ENCODE results near the gene SNRNP40. TPM values are rescaled to one million over a fixed set of nuclear protein-coding genes. Genes with fewer than 3 reads are reported as not detected.

The SNRNP40 gene
- total and polyA plus RNA-seq, 7 experiments from 2014 or later, result 53.5 to 104 (median 64.4) TPM

DNA sequence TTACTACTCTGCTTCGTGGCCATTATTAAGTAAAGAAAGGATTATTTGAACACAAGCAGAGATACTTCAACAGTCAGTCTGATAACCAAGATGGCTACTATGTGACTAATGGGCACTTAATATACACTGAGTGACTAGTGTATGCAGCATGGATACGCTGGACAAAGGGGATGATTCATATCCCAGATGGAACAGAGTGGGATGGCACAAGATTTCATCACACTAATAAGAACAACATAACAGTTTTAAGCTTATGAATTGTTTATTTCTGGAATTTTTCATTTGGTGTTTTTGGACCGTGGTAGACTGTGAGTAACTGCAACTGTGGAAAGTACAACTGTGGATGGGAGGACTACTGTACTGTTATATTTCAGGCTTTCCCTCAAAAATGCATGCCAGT lies 9.7 kb upstream of the SNRNP40 start:
- H3K4me3 Mint-ChIP-seq, result no peak overlapping the region
- peaks cover 0 to 31% (median 16%) of the 10 kb centered on the region in 5 donors for H3K36me3 Mint-ChIP-seq
- H3K9me3 Mint-ChIP-seq, result no peaks in the 10 kb centered on the region
- H3K36me3 ChIP-seq (ENCODE audit: control insufficient read depth in 2 of 3, insufficient read depth in 3 of 3, low read length in 3 of 3), result peaks cover 0 to 26% (median 1%) of the 10 kb centered on the region in 3 experiments
- H3K27me3 Mint-ChIP-seq, result no peaks in the 10 kb centered on the region
- no peaks in the 10 kb centered on the region for H3K9me3 ChIP-seq (ENCODE audit: control insufficient read depth in 2 of 3, low read length in 3 of 3)
- ChIA-PET POLR2A (interaction anchor here (1.0 kb wide), 1 partner anchor 9 kb away, joined by 3 read pairs; the partner anchor contains the start of genes SNRNP40 and ZCCHC17), CTCF (no interaction called here)
- DNase-seq (no peak), ATAC-seq (no peak)
- peaks cover 13 to 39% (median 25%) of the 10 kb centered on the region in 7 donors for H3K4me1 Mint-ChIP-seq
- no peak overlapping the region for H3K27ac ChIP-seq (ENCODE audit: low read depth, low read length)
- intact Hi-C loops (cut with micrococcal nuclease), result no loop called here
- H3K27ac Mint-ChIP-seq, result no peak overlapping the region
- no peak overlapping the region for H3K4me3 ChIP-seq (ENCODE audit: low read length)
- H3K4me1 ChIP-seq (ENCODE audit: control insufficient read depth in 2 of 2, insufficient read depth in 2 of 2, low read length in 2 of 2), result no peaks in the 10 kb centered on the region
- no peaks in the 10 kb centered on the region for H3K27me3 ChIP-seq (ENCODE audit: control insufficient read depth in 2 of 2, insufficient read depth in 2 of 2, low read length in 2 of 2)

- intact Hi-C loops (cut with micrococcal nuclease), result no loop called here
- DNase-seq (no peak), ATAC-seq (no peak)
- no peak overlapping the region for H3K27ac ChIP-seq (ENCODE audit: low read depth, low read length)
- Mint-ChIP-seq H3K27ac (no peak overlapping the region), H3K4me3 (no peak overlapping the region), H3K4me1 (peaks cover 20 to 58% (median 26%) of the 10 kb centered on the region in 7 donors), H3K27me3 (no peaks in the 10 kb centered on the region), H3K36me3 (peaks cover 0 to 17% (median 0%) of the 10 kb centered on the region in 5 donors), H3K9me3 (no peaks in the 10 kb centered on the region)
- H3K9me3 ChIP-seq (ENCODE audit: control insufficient read depth in 2 of 3, low read length in 3 of 3), result no peaks in the 10 kb centered on the region
- ChIA-PET POLR2A (no interaction called here), CTCF (no interaction called here)
- H3K36me3 ChIP-seq (ENCODE audit: control insufficient read depth in 2 of 3, insufficient read depth in 3 of 3, low read length in 3 of 3), result peaks cover 0 to 5% (median 0%) of the 10 kb centered on the region in 3 experiments
- peaks cover 3 to 10% of the 10 kb centered on the region in 2 donors for H3K4me1 ChIP-seq (ENCODE audit: control insufficient read depth in 2 of 2, insufficient read depth in 2 of 2, low read length in 2 of 2)
- no peaks in the 10 kb centered on the region for H3K27me3 ChIP-seq (ENCODE audit: control insufficient read depth in 2 of 2, insufficient read depth in 2 of 2, low read length in 2 of 2)
- no peak overlapping the region for H3K4me3 ChIP-seq (ENCODE audit: low read length)
Measured at GRCh38 chr1:31302709-31303441, 6.3 kb upstream of the SNRNP40 start.

DNA sequence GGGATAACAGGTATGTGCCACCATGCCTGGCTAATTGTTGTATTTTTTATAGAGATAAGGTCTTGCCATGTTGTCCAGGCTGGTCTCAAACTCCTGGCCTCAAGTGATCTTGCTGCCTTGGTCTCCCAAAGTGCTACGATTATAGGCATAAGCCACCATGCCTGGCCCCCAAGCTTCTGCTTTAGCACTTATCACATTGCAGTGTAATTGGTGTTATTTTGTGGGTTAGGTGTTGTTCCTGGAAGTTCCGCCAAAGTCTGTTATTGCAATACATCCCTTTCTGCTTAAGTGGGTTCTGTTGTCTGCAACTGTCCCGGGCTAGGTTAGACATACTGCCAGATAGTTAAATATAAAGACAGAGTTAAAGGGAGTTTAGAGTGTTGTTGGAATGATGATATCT lies 3.6 kb upstream of the SNRNP40 start:
- H3K4me3 ChIP-seq (ENCODE audit: low read length), result no peak overlapping the region
- no peak overlapping the region for H3K27ac ChIP-seq (ENCODE audit: low read depth, low read length)
- Mint-ChIP-seq H3K4me1 (peaks cover 15 to 47% (median 28%) of the 10 kb centered on the region in 7 donors), H3K27ac (peak overlapping the region in 1 of 9 donors; percentile 15), H3K36me3 (peaks cover 0 to 9% (median 5%) of the 10 kb centered on the region in 5 donors), H3K9me3 (no peaks in the 10 kb centered on the region), H3K4me3 (no peak overlapping the region), H3K27me3 (no peaks in the 10 kb centered on the region)
- peaks cover 16 to 20% of the 10 kb centered on the region in 2 donors for H3K4me1 ChIP-seq (ENCODE audit: control insufficient read depth in 2 of 2, insufficient read depth in 2 of 2, low read length in 2 of 2)
- ATAC-seq, result no peak
- intact Hi-C loops (cut with micrococcal nuclease), result no loop called here
- no peaks in the 10 kb centered on the region for H3K27me3 ChIP-seq (ENCODE audit: control insufficient read depth in 2 of 2, insufficient read depth in 2 of 2, low read length in 2 of 2)
- H3K9me3 ChIP-seq (ENCODE audit: control insufficient read depth in 2 of 3, low read length in 3 of 3), result no peaks in the 10 kb centered on the region
- ChIA-PET CTCF (interaction anchor here (1.4 kb wide), 1 partner anchor 11 kb away, joined by 3 read pairs; no protein-coding TSS in a partner anchor), POLR2A (no interaction called here)
- H3K36me3 ChIP-seq (ENCODE audit: control insufficient read depth in 2 of 3, insufficient read depth in 3 of 3, low read length in 3 of 3), result peaks cover 0 to 8% (median 0%) of the 10 kb centered on the region in 3 experiments
- no peak for DNase-seq

DNA sequence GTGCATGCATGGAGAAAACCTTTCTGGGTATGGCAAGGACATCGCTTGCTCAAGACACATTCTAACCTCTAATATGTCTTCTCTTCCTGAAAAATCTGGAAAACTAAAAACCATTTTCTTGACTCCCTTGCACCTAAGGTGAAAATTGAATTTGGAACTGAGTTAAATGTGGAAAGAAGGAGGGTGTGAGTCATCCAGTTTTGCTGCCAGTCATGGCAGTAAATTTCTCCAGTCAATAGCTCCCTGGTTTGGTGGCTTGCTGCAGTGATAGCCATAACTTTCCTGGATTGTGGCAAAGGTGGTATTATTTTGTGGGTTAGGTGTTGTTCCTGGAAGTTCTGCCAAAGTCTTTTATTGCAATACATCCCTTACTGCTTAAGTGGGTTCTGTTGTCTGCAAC lies 2.8 kb upstream of the SNRNP40 start:
- peaks cover 0 to 13% (median 5%) of the 10 kb centered on the region in 5 donors for H3K36me3 Mint-ChIP-seq
- POLR2A ChIA-PET, result no interaction called here
- H3K9me3 Mint-ChIP-seq, result no peaks in the 10 kb centered on the region
- peak overlapping the region in 2 of 9 donors; percentile 11 to 38 for H3K27ac Mint-ChIP-seq
- peaks cover 18 to 24% of the 10 kb centered on the region in 2 donors for H3K4me1 ChIP-seq (ENCODE audit: control insufficient read depth in 2 of 2, insufficient read depth in 2 of 2, low read length in 2 of 2)
- no peak for ATAC-seq
- H3K4me1 Mint-ChIP-seq, result peaks cover 15 to 47% (median 30%) of the 10 kb centered on the region in 7 donors
- no peak overlapping the region for H3K4me3 ChIP-seq (ENCODE audit: low read length)
- intact Hi-C loops (cut with micrococcal nuclease), result no loop called here
- H3K9me3 ChIP-seq (ENCODE audit: control insufficient read depth in 2 of 3, low read length in 3 of 3), result no peaks in the 10 kb centered on the region
- no peak overlapping the region for H3K27ac ChIP-seq (ENCODE audit: low read depth, low read length)
- DNase-seq, result no peak
- CTCF ChIA-PET, result no interaction called here
- H3K27me3 Mint-ChIP-seq, result no peaks in the 10 kb centered on the region
- H3K27me3 ChIP-seq (ENCODE audit: control insufficient read depth in 2 of 2, insufficient read depth in 2 of 2, low read length in 2 of 2), result no peaks in the 10 kb centered on the region
- H3K4me3 Mint-ChIP-seq, result peak overlapping the region in 3 of 10 donors; percentile 2 to 26 (median 10)
- peaks cover 0 to 8% (median 0%) of the 10 kb centered on the region in 3 experiments for H3K36me3 ChIP-seq (ENCODE audit: control insufficient read depth in 2 of 3, insufficient read depth in 3 of 3, low read length in 3 of 3)

DNA sequence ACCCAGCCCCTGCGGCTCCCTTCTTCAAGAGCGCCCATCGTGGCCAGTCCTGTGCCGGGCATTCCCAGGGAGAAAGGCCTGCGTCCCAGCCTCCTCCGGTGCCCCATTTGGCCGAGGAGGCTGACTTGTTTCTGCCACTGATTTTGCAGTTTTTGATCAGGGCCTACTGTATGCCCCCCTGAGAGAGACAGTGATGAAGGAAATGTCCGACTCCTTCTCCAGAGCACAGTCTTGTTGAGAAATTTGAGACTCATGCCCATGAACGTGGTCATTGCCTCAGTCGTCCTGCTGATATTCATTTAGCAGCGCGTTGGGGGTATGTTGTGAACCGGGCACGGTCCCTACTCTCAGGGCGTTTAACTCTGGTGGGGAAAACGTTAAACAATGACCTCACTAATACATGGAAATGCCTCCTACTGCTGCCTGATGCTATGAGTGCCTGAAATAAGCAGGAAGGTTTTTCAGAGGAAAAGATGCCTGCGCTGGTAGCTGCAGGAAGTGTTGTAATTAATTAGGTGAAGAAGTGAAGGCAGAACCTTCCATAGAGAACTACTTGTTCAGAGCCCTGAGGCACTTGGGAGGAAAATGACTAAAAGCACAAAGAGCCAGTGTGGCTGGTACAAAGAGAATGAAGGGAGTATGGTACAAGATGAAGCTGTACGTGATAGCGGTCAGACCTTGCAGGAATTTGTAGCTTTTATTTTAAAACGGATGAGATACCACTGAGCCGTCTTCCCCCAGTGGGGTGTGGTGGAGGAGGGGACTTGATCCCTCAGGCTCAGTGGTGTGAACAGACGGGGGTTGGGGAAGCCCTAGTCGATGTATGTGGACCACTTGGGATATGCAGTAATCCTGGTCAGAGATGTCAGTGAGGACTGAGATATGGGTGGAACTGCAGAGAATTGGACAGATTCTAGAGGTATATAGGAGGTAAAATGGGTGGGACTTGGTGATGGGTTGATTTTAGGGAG lies 974 bp upstream of the SNRNP40 start:
- ChIA-PET POLR2A (interaction anchor here (0.6 to 1.6 kb wide), 5 partner anchors 8 to 579 kb away, joined by 3 to 4 read pairs (median 3); partner anchors contain the start of gene PEF1), CTCF (no interaction called here)
- Histone ChIP-seq H3K4me1 (ENCODE audit: control insufficient read depth in 2 of 2, insufficient read depth in 2 of 2, low read length in 2 of 2) (peaks cover 18 to 24% of the 10 kb centered on the region in 2 donors), H3K27ac (ENCODE audit: low read depth, low read length) (peak overlapping the region; percentile 87), H3K9me3 (ENCODE audit: control insufficient read depth in 2 of 3, low read length in 3 of 3) (no peaks in the 10 kb centered on the region), H3K36me3 (ENCODE audit: control insufficient read depth in 2 of 3, insufficient read depth in 3 of 3, low read length in 3 of 3) (peaks cover 0 to 17% (median 5%) of the 10 kb centered on the region in 3 experiments), H3K27me3 (ENCODE audit: control insufficient read depth in 2 of 2, insufficient read depth in 2 of 2, low read length in 2 of 2) (no peaks in the 10 kb centered on the region), H3K4me3 (ENCODE audit: low read length) (peak overlapping the region; percentile 89)
- Mint-ChIP-seq H3K9me3 (no peaks in the 10 kb centered on the region), H3K4me1 (peaks cover 15 to 47% (median 27%) of the 10 kb centered on the region in 7 donors), H3K27ac (no peak overlapping the region), H3K36me3 (peaks cover 0 to 24% (median 16%) of the 10 kb centered on the region in 5 donors), H3K27me3 (no peaks in the 10 kb centered on the region), H3K4me3 (no peak overlapping the region)
- intact Hi-C loops (cut with micrococcal nuclease), result loop anchor here (2.0 kb wide), 3 partner anchors 347 to 1519 kb away; partner anchors contain the start of genes PEF1 (in 1 of the 2), RBBP4 (in 1 of the 2), S100PBP (in 1 of the 2) and YARS1 (in 1 of the 2)
- peak in 2 of 9 donors; percentile 3 to 7 for DNase-seq
- no peak for ATAC-seq

DNA sequence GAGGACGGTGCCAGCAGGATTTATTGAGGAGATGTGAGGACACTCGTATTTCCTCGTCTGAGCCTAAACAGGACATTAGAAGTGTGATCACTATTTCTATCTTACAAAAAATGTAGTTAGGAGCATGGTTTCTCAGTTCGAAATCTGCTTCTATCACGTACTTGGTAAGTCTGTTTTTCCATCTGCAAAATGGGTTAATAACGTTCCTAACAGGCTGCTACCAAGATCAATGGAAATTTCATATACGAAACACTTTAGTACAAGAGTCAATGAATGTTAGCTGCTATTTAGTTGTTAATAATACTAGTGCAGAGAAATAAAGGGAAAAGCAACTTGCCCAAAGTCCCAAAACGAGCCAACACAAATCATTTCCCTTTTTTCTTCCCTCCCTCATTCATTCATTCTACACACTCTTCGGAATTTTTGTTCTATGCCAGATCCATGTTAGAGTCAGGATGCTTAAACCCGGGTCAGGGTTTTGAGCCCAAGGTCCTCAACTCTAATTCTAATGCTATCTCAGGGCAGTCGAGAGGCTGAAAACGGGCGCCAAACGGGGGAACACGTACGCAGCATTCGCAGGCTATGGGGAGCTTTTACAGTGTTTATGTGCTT lies 608 bp downstream of the SNRNP40 start:
- Histone ChIP-seq H3K4me3 (ENCODE audit: low read length) (peak overlapping the region; percentile 89), H3K36me3 (ENCODE audit: control insufficient read depth in 2 of 3, insufficient read depth in 3 of 3, low read length in 3 of 3) (peaks cover 4 to 33% (median 15%) of the 10 kb centered on the region in 3 experiments), H3K9me3 (ENCODE audit: control insufficient read depth in 2 of 3, low read length in 3 of 3) (no peaks in the 10 kb centered on the region), H3K27ac (ENCODE audit: low read depth, low read length) (peak overlapping the region; percentile 92), H3K4me1 (ENCODE audit: control insufficient read depth in 2 of 2, insufficient read depth in 2 of 2, low read length in 2 of 2) (peaks cover 18 to 24% of the 10 kb centered on the region in 2 donors), H3K27me3 (ENCODE audit: control insufficient read depth in 2 of 2, insufficient read depth in 2 of 2, low read length in 2 of 2) (no peaks in the 10 kb centered on the region)
- DNase-seq (no peak), ATAC-seq (no peak)
- Mint-ChIP-seq H3K27me3 (no peaks in the 10 kb centered on the region), H3K9me3 (no peaks in the 10 kb centered on the region), H3K27ac (peak overlapping the region in 1 of 9 donors; percentile 84), H3K4me1 (peaks cover 10 to 35% (median 27%) of the 10 kb centered on the region in 7 donors), H3K36me3 (peaks cover 0 to 27% (median 17%) of the 10 kb centered on the region in 5 donors), H3K4me3 (no peak overlapping the region)
- ChIA-PET CTCF (interaction anchor here (0.6 kb wide), 1 partner anchor 176 kb away, joined by 4 read pairs; no protein-coding TSS in a partner anchor), POLR2A (interaction anchor here (0.6 to 1.6 kb wide), 2 partner anchors 64 to 577 kb away, joined by 3 to 4 read pairs; no protein-coding TSS in a partner anchor)
- intact Hi-C loops (cut with micrococcal nuclease), result loop anchor here (1.0 to 2.0 kb wide), 6 partner anchors 141 to 1521 kb away; partner anchors contain the start of genes PEF1 (in 1 of the 2), PUM1 (in 1 of the 2), RBBP4 (in 1 of the 2) and S100PBP (in 1 of the 2)
